GM12874 (cell line): ENCODE measurements around the gene CTDNEP1.

Source experiments
- CTCF ChIP-seq: IDR thresholded peaks from 2 replicates; pipeline ENCODE4 v1.5.1; 2011; ENCODE audit warnings: low read depth, mild to moderate bottlenecking, control low read depth, low read length, moderate library complexity; ENCODE audit not compliant: insufficient read depth

Gene CTDNEP1

GRCh38 chr17:7266784-7267183 lies 15.2 kb upstream of the CTDNEP1 start:
- no peak for TF ChIP-seq CTCF

- TF ChIP-seq CTCF: no peak
These were observed 12.2 kb upstream of the CTDNEP1 start for GRCh38 chr17:7263801-7264078.

- no peak for TF ChIP-seq CTCF
These were observed 11.6 kb upstream of the CTDNEP1 start for GRCh38 chr17:7262935-7263800.

- no peak for TF ChIP-seq CTCF
These were observed 10.8 kb upstream of the CTDNEP1 start, which contains the start of gene CLDN7 for GRCh38 chr17:7262192-7262934. TSS of gene CLDN7 (minus strand) at chr17:7262478. CDS start at chr17:7262043, 435 bp downstream.

- no peak for TF ChIP-seq CTCF
These were observed 10.1 kb upstream of the CTDNEP1 start for GRCh38 chr17:7261379-7262191.

GRCh38 chr17:7260651-7261378 lies 9.3 kb upstream of the CTDNEP1 start:
- TF ChIP-seq CTCF: no peak

- no peak for TF ChIP-seq CTCF
These were observed 8.6 kb upstream of the CTDNEP1 start for GRCh38 chr17:7260151-7260550.
